Upper lobe of right lung (tissue), 1 donor: ENCODE measurements around the gene PTPRK. TPM values are rescaled to one million over a fixed set of nuclear protein-coding genes. Genes with fewer than 3 reads are reported as not detected.

Experiments
- ATAC-seq: fragments of 200-7000 bp; cut with Tn5 transposase; one replicate; pipeline ENCODE4 v1.9.1; 2020; ENCODE audit warnings: mild to moderate bottlenecking, moderate library complexity
- DNase-seq: peaks from one replicate; pipeline ENCODE4 v3.0.0-alpha.2; 2020
- H3K27ac ChIP-seq: fragments of 200-600 bp; one replicate; pipeline ENCODE4 v1.8.0; 2022
- H3K27me3 ChIP-seq: fragments of 200-600 bp; one replicate; pipeline ENCODE4 v1.8.0; 2022; ENCODE audit warnings: mild to moderate bottlenecking
- H3K36me3 ChIP-seq: fragments of 200-600 bp; one replicate; pipeline ENCODE4 v1.8.0; 2022
- H3K4me1 ChIP-seq: fragments of 200-600 bp; one replicate; pipeline ENCODE4 v1.8.0; 2022
- H3K4me3 ChIP-seq: fragments of 200-600 bp; one replicate; pipeline ENCODE4 v1.8.0; 2022; ENCODE audit warnings: mild to moderate bottlenecking
- H3K9me3 ChIP-seq: fragments of 200-600 bp; one replicate; pipeline ENCODE4 v1.8.0; 2022
- CTCF ChIP-seq: fragments of 200-600 bp; IDR thresholded peaks from one replicate; pipeline ENCODE4 v1.8.0; 2022; ENCODE audit warnings: antibody characterized with exemption
- intact Hi-C: fragments of 100-400 bp; cut with DNase I; formaldehyde crosslinking; loops from one replicate; pipeline ENCODE4 v1.11.0; 2022
- total RNA-seq: library from RNA; stranded (reverse); fragmentation: NEBNext Ultra II Directional; extraction: Animal tissue kit (Norgen Biotek cat#: 25700); gene quantifications from one replicate; pipeline ENCODE4 v1.2.1, GENCODE V29; 2021
- donor health status: DM: no; HTN: yes; CAD: no; lungs with severe emphysema.

Gene PTPRK
- total RNA-seq, 1 donor from 2014 or later, result 64.6 TPM

DNA sequence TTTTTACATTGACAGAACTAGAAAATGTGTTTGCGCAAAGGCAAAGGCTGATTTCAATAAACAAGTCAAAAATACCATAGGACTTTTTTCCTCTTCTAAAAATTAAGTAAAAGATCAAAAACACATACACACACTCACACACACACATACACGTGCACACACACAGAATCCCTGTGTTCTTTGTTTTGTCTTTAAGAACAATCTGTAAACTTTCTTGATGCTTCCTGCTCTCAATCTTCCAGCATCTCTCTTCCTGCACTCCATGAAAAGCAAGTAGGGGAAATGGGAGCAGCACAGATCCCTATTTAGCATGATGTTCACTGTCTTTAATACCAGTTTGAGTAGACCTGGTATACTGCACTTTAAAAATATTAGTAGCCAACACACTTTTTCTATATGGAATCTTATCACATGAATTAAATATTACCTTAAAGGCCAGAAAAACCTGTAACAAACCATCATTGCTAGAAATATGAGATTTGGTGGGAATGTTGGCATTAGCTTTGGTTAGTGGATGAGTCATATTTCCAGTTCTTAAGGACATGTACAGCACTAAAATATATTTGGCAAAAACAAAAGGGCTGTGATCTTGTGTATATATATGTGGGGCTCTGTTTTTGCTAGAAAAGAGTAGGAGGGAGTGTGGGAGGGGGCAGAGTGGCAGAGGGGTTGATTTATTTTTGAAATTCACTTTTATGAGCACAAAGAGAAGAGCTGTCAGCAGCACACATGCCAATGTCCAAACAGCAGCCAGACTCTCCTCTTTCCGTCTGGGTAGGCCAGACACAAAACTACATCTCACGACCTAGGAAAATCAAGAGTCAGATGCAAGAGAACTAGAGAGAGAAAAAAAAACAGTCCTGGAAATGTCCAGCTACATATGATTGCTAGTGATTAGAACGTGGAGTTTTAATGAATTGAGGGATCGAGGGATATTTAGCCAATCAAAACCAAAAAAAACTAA is 4.6 kb downstream of the PTPRK start:
- Histone ChIP-seq H3K27me3 (no peaks in the 10 kb centered on the region), H3K4me1 (peaks cover 24% of the 10 kb centered on the region), H3K27ac (no peak overlapping the region), H3K36me3 (no peaks in the 10 kb centered on the region), H3K4me3 (no peak overlapping the region), H3K9me3 (no peaks in the 10 kb centered on the region)
- intact Hi-C loops, result no loop called here
- no peak for TF ChIP-seq CTCF
- no peak for DNase-seq
- no peak for ATAC-seq

DNA sequence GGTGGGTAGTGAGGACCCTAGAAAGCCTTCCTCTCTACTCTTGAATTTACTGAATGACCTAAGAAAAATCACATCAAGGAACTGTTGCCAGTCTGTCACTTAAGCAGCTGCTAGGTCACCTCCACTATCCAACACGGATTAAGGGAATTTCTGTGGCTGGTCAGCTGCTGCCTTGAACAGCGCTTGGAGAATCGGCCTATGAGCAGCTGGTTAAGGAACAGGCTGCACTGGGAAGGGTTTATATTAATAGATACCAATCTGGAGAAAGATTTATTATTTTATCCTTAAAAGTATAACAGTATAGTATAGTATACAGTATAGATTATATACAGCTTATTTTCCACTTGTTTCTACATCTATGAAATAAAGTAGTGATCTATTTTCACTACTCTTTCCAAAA is 6.5 kb downstream of the PTPRK start:
- H3K27me3 ChIP-seq, result no peaks in the 10 kb centered on the region
- intact Hi-C loops, result no loop called here
- no peak for TF ChIP-seq CTCF
- ATAC-seq (no peak), DNase-seq (no peak)
- peaks cover 24% of the 10 kb centered on the region for H3K4me1 ChIP-seq
- no peak overlapping the region for H3K4me3 ChIP-seq
- H3K9me3 ChIP-seq, result no peaks in the 10 kb centered on the region
- no peaks in the 10 kb centered on the region for H3K36me3 ChIP-seq
- H3K27ac ChIP-seq, result no peak overlapping the region

DNA sequence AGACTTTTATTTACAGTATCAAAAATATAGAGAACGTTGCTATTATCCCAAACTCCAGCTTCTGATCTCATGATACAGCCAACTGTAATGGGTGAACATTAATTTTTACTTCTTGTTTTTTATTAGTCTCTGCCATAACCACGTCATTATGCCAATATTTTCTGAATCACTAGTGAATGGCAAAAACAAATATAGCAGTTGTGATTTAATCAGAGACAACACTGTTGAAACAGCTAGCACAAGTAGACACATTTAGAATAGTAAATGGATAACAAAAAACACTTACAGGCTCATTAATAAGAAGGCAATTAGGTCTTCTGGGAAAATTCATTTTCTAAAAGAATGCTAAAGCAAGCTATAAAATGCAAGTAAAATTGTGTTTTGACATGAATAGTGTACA is 8.1 kb downstream of the PTPRK start:
- DNase-seq (no peak), ATAC-seq (no peak)
- intact Hi-C loops, result no loop called here
- H3K36me3 ChIP-seq, result no peaks in the 10 kb centered on the region
- H3K4me3 ChIP-seq, result no peak overlapping the region
- no peak overlapping the region for H3K27ac ChIP-seq
- no peaks in the 10 kb centered on the region for H3K9me3 ChIP-seq
- TF ChIP-seq CTCF, result no peak
- H3K27me3 ChIP-seq, result no peaks in the 10 kb centered on the region
- peaks cover 39% of the 10 kb centered on the region for H3K4me1 ChIP-seq

DNA sequence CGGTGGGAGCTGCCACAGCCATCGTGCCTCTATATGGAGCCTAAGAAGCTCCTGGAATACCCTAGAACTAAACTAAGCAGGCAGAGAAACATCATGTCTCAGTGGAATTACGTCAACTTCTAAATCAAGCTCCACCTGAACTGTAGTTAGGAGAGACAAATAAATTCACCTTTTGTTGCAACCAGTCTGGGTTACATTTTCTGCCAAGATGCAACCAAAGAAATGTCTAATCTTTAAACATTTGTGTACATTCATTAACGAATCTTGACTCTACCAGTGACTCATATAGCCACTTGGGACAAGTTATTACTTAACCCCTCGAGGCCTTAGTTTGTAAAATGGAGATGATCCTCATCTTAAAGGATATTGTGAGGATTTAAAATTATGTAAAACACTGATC is 8.9 kb downstream of the PTPRK start:
- peaks cover 44% of the 10 kb centered on the region for H3K4me1 ChIP-seq
- ATAC-seq, result peak; percentile 36
- no peak overlapping the region for H3K27ac ChIP-seq
- H3K27me3 ChIP-seq, result no peaks in the 10 kb centered on the region
- H3K4me3 ChIP-seq, result no peak overlapping the region
- no peaks in the 10 kb centered on the region for H3K36me3 ChIP-seq
- no peak for DNase-seq
- no peak for TF ChIP-seq CTCF
- H3K9me3 ChIP-seq, result no peaks in the 10 kb centered on the region
- intact Hi-C loops, result no loop called here

DNA sequence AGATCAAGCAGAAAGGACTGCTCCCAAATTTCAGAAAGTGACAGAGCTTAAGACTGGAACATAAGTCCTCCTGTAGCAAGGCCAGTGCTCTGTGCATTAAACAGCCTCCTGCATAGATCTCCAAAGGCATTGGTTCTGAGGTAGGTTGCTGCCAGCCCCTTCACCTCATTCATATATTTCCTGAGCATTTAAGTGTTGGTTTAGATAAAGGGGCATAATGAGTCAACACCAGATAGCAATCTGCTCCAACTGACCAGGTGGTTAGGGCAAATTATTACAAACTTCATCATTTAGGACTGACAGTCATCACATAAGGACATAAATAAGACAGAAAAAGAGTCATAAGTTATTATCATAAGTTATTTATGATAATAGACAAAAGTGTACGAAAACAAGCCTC is 10.7 kb downstream of the PTPRK start:
- Histone ChIP-seq H3K4me1 (peaks cover 32% of the 10 kb centered on the region), H3K27ac (no peak overlapping the region), H3K36me3 (no peaks in the 10 kb centered on the region), H3K27me3 (no peaks in the 10 kb centered on the region), H3K9me3 (no peaks in the 10 kb centered on the region), H3K4me3 (no peak overlapping the region)
- no peak for TF ChIP-seq CTCF
- intact Hi-C loops, result no loop called here
- DNase-seq (no peak), ATAC-seq (no peak)
